GM21526 (cell line): ENCODE data around the gene ARHGEF6.
"Not testable (repeated sequence)": the region's sequence is repeated elsewhere in the genome, so short reads cannot be mapped to it uniquely, and the experiment has no call there.

Experiments
- ATAC-seq: cut with Tn5 transposase; IDR thresholded peaks from one replicate; pipeline ENCODE4 v1.9.1; 2021; ENCODE audit warnings: moderate library complexity; ENCODE audit not compliant: unreplicated experiment, low FRiP score

The ARHGEF6 gene

DNA sequence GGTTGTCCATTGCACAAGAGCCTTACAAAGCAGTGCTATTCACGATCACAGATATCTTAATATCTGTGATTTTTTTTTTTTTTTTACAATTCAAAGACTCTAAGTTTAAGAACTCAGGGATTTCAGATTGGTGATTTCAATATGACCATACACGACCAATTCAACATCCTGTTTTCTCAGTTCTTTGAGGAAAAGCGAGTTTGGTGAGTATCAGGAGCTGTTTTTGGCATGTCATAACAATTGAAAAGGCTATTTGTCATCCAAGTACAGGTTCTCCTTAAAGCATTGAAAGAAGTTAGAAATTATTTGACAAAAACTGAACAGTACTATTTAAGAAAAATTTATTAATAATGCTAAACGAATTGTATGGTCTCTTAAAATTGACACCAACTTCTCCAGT, 9.1 kb upstream of the ARHGEF6 start:
- no peak for ATAC-seq

DNA sequence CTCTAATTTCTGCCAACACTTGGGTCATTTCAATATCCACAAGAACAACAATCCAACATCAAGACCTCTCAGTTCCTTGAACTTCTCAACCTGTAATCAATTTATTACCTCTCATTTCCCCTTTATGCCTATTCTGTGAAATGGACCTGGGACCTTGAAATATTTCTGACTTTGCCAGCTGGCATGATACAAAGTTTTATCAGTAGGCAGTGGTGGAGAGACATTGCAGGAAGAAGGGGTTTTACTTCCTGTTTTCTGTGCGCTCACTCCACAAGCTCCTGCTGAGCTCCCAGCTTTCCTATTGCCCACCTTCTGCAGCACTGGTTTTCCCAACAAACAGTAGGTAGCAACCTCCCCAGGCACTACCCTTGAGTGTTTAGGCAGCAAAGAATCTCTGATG, 3.5 kb upstream of the ARHGEF6 start:
- no peak for ATAC-seq

DNA sequence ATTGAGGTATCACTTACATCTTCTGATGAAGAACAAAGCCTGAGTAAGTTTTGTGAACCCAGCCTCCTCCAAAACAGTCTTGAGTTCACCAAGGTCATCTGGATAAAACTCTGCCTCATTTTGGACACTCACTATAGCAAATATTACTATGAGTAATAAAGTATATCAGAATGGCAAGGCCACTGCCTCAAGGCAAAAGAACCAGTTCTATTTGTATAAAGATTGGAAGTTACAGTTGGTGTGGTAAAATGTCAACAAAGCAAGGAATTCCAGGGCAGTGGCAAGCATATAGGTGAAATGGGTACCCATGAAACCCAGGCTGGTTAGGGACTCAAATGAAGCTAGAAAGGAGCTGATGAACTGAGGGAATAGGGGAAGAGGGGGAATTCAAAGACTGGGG, 2.4 kb upstream of the ARHGEF6 start:
- ATAC-seq: no peak

DNA sequence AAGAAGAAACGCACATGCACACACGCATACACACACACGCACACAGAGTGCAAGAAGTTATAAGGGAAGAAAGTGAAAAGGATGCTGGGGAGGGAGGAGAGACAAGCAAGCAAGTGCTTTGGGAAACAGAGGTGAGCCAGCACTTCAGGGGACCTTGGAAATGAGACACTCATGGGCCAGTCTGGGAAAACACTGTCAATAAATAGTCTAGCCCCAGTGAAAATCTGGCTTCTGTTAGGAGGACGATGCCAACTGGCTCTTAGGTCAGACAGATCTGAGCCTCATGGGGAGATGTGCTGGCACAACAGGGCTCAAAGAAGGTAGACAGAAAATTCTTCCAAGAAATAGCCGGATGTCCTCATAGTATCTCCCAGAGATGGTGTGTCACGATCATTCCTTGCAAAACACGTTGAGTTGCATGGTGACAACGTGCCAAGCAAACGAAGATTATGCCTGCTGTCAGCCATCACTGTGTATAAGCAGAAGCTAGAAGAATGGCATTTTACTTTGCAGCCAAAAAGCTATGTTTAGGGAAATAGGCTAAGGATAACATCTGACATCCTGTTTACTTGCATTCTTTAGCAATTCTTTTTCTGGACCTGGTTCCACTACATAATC, 557 bp upstream of the ARHGEF6 start:
- ATAC-seq: no peak

DNA sequence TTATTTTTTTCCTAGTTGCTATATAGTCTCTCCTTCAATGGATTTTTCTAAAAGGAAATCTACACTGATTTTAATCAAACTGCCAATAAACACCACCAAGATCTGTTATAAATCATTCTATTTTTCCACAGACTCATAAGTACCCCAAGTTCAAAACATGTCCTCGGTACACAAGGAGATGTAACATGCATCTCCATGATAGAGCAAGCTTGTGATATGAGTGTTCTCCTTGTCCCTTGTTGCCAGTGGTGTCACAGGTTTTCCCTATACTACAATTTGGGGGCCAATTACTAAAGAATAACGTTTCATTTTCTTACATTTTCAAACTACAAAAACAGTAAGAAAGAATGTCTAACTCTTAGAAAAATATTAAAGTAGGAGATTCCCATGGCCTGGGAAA, 491 bp downstream of the ARHGEF6 start:
- ATAC-seq: no peak

DNA sequence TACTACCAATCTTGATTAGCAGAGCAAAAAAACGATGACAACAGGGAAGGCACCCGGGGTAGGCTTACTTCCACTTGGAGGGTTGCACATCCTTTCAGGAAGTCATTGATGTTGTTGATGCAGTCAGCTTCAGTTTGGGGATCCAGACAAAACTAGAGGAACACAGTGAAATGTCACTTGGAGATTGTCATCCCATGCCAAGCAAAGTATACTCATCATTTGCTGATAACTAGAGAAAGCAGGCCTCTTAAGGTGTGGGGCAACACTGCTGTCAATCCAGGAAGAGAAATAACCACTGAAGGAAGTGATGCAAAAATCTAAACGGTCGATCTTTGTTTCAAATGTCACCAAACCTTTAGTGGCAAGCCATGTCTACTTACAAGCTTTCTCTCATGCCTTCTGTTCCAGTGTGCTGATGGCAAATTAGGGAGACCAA, 1.4 kb downstream of the ARHGEF6 start:
- no peak for ATAC-seq

DNA sequence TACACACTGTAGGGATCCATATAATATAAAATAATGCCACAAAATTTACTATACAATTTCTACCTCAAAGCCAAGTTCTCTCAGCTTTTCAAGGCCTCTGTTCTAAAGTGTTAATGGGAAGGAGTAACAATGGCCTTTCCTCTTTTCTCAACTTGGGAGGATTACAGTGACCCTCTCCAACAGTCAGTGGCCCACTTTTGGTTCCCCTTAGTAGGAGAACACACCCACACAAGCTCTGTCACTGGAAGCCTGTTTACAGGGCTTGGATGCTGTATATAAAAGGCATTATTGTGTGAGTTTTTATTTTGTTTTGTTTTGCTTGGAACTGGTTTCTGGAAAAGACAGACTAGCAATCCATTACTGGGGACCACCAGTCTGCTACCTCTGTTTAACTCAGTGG, 1.8 kb downstream of the ARHGEF6 start:
- no peak for ATAC-seq

DNA sequence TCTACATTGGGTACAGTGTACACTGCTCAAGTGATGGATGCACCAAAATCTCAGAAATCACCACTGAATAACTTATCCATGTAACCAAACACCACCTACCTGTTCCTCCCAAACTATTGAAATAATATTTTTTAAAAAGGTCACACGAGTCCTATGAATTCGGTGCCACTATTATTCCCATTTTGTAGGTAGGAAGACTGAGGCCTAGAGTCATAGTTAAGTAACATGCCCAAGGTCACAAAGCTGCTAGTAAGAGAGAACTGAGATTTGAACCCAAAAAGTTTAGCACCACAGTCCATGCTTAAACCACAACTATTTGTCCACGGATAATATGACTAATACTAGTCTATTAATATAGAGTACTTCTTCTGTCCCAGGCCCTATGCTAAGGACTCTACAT, 2.7 kb downstream of the ARHGEF6 start:
- ATAC-seq: no peak

DNA sequence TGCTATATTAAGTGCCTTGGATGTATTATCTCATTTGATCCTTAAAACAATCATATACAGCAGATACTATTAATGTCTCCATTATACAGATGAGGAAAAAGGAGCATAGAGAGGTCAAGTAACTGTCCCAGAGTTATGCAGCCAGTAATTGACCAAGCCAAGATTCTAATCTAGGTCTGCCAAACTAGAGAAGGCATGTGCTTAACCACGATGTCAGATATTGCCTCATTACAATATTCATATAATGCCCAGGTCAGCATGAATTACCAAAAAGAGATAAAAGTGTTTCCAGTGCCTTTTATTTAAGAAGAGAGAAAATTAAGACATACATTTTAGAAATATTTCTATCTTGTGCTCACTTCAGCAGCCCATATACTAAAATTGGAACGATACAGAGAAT, 7.1 kb downstream of the ARHGEF6 start:
- no peak for ATAC-seq

DNA sequence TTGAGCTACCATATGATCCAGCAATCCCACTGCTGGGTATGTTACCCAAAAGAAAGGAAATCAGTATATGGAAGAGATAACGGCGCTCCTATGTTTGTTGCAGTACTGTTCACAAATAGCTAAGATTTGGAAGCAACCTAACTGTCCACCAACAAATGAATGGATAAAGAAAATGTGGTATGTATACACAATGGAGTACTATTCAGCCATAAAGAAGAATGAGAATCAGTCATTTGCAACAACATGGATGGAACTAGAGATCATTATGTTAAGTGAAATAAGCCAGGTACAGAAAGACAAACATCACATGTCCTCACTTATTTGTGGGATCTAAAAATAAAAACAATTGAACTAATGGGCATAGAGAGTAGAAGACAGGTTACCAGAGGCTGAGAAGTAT, 8.9 kb downstream of the ARHGEF6 start:
- not testable (repeated sequence) for ATAC-seq

DNA sequence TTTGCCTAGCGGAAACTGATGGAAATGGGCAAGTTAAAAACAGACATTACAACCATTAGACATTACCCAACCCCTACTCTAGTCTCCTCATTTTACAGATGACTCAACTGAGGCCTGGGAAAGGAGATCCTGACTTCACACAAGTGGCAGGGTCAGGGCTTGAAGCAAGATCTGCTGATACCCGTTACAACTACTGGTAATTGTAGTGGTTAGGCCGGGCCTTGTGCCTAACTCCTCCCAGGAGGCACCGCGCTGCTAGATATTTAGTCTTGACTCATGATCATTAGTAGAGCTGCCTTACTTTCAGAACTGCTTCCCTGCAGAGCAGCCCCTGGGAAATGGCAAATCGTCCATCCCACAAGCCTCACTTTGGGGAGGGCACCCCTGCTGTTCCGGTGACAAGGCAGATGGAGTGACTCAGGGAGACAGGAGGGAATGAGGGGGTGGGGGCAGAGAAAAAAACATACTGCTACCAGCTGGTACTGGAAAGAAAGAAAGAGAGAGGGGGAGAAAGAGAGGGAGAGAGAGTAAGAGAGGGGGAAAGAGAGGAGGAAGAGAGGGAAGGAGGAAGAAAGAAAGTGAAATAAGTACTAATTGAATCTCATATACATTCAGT, 12.2 kb downstream of the ARHGEF6 start:
- no peak for ATAC-seq

DNA sequence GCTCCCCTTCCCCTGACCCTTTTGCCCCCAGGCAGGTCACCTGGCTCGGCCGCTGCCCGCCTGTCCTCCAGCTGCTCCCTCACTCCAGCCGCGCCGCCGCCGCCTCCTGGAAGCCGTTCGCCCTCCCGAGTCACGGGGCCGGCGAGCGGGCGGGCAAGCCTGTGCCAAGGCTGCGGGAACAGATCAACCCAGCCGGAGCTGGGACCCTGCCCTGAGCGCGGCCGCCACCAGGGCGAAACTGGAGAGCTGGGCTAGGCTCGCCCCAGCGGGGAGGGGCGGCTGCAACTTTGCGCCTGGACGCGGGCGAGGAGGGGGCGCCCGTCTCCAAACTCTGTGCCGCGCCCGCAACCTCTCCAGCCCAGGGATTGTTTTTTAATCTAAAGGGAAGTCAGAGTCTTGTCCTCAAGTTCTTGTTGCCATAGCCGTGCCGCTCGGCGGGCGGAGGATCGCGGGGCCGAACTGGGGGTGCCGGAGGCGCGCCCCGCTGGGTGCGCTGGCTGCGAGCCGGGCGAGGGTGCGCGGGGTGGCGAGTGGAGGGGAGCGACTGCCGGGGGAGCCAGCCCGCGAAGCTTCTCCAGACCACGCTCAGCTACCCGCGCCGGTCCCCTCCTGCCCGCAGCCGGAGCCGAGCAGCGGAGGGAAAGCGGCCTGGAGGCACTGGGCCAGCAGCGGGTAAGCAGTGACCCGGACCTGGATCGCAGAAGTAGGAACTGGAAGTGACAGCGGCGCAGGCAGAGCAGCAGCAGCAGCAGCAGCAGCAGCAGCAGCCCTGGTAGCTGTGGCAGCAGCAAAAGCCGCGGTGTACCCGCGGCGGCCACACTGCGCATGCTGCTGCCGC, 13.4 kb downstream of the ARHGEF6 start:
- ATAC-seq: peak; percentile 76

DNA sequence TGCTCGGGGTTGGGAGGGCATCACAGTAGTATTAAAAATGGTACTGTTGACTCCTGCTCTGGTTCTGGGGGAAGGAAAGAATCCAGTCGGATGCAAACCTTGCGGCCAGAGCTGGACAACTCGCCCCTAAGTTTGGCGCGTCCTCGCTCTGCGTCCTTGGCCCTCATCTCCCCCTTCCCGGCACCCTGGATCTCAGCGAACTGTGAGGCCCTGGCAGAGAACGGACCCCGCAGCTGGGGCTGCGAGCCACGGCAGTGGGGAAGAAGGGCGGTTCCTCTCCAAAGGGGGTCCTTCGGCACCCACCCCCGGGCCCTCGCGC, 14.0 kb downstream of the ARHGEF6 start:
- no peak for ATAC-seq

DNA sequence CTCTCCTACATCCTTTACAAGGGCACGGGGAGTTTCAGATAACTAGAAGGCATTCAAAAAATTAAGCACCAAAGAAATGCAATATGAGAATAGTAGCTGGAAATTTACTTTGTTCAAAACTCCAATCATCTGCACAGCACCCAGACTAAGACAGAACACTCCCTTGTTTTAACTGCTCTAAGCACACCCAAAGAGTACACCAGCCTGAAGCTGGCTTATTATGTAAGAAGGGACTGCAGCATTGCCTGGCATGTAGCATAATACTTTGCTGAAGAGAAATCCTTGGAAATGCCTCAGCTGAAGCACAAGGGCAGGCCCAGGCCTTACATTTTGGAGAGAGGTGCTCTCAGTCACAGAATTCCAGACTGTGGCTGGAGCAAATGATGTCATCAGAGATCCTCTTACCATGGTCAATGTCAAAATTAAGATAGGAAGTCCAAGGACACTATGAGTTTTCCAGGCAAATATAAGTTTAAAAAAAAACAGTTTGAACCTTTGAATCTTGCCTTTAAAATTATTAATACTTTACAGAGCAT, 14.8 kb downstream of the ARHGEF6 start:
- ATAC-seq: no peak

DNA sequence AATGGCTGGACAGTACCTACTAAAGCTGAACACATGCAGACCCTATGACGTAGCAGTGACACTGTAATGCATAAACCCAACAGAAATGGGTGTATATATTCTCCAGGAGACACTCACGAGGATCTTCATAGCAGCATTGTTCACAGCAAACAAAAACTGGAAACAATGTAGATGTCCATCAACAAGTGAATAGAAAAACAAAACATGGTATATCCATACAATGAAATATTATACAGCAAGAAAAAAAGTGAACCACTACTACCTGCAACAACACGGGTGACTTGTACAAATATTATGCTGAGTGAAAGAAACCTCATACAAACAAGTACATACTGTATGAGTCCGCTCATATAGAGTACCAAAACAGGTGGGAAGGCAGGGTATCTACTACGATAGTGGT, 16.5 kb downstream of the ARHGEF6 start:
- ATAC-seq: no peak

DNA sequence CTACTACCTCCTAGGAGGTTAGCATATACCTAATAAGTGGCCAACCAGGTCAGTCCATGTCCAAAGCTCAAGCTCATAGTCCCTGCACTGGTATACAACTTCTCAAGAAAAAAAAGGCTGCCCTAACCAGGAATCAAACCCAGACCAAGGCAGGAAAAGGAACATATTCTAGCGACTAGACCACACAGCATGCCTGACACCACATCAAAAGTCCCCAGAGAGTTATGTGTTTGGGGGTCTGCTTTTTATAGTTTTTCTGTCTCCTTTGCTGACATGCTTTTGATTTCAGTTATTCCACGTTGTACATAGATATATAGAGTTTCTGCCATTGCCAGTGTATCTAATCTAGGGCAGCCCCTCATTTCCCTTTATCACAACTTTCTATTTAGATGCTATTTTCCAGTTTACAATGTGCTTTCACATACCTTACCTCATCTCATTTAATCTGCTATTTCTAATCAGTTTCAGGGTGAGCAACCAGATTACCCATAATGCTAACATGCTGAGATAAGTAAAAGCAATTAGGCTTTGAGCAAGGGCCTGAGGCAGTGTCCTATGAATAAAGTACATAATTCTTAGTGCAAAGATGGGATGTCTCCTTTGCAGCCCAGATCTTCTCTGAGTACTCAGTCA, 17.8 kb downstream of the ARHGEF6 start:
- no peak for ATAC-seq

DNA sequence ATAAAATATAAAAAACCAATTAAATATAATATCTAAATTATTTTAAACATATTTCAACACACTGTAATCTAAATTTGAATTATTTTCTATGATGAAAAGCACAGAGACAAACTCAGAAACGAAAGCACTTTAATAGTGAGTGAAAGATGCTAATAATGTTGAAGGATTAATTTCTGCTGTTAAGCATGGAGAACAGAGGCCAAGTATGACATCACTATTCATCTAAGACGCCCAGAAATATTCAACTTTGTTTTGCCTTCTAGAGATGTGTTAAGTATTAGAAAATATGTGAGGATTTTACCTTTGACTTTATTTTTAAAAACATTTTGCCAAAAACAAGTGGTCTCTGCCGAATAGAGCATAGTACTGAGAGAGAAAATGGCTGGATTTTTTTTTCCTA, 19.3 kb downstream of the ARHGEF6 start:
- ATAC-seq: no peak

DNA sequence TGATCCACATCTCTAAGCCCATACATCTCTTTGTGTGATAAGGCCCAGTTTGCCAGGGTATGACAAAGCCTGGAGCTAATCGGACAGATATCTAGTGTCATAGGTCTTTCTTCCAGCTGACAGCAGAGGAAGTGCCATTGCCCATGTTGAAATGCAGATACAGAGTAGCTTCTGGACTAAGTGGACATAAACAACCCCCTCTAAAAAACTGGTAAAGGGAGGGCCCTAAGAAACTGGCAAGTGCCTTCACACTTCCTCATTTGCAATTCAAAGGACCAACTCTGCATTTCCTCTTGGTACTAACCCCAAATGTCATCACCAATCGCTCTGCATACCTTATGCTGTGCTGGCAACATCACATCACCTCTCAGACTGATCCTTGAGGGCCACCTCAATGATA, 20.8 kb downstream of the ARHGEF6 start:
- ATAC-seq: peak; percentile 77

DNA sequence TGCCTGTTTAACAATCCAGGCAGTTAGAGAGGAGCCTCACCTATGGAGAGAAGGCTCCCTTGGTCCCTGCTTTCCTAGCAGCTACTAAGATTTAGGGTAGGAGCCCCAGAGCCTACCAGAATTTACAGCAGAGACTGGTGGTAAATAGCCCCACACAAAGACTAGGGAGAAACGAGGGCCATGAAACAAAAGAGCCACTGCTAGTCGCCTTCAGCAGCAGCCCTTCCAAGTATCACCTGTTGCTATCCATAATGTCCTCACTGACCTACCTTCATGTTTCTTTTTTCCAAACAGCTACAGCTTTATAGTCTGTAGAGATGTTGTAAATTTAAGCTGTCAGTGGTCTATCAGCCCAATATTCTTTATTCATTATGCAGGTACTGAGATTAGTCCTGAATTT, 25.3 kb downstream of the ARHGEF6 start:
- ATAC-seq: no peak

DNA sequence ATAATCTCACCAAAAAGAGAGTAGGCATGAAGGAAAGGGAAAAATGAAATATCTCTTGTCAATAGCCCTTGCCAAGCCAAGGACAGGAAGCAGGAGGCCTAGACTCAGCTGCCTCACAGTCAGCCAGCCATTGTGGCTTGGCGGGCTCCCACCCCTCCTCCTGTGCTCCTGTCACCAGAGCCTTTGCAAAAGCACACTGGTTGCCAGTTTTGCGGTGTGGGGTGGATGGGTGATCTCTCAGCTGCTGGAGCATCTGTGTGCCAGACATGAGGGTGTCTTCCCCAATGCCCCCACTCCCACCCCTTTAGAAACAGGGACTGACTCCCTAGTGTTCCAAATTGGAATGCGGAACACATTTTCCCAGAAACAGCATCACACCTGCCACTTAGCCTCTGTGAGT, 26.1 kb downstream of the ARHGEF6 start:
- ATAC-seq: no peak

DNA sequence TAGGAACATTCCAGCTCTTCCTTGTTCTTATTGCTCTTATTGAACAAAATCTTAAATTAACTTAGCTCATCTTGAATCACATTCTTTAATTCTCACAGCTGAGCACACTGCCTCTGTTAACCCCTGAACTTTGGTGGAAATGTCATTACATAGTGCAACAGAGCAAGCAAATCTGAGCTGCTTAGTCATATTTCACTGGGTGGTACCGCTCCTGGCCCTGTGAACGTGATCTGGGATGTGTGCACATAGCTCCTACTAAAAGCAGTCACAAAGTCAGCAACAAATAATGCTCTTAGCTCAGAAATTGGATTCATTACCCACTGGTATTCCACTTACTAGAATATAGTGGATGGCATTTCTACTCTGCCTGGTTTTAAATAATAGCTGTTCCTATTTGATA, 27.9 kb downstream of the ARHGEF6 start:
- ATAC-seq: no peak
